Inflammatory macrophage treated with lipopolysaccharide for 1 hour (primary cell): ENCODE results near the gene PRSS58.

Experiments used
- DNase-seq, 2 donors: peaks; one replicate each; pipeline ENCODE4 v3.0.0-alpha.2; 2020 to 2022

PRSS58 gene

GRCh38 chr7:142257958-142258357, at the start of gene PRSS58:
Gene PRSS58, minus strand, starts transcription at chr7:142258058. Its CDS starts 351 bp downstream, at chr7:142257707.
- no peak for DNase-seq

- no peak for DNase-seq
Observed at GRCh38 chr7:142307246-142307900, 49.5 kb upstream of the PRSS58 start.

GRCh38 chr7:142303650-142304049, 45.8 kb upstream of the PRSS58 start:
- peak in 1 of 2 donors; percentile 58 for DNase-seq

- no peak for DNase-seq
Observed at GRCh38 chr7:142301923-142302550, 44.2 kb upstream of the PRSS58 start.

- DNase-seq, result peak in 1 of 2 donors; percentile 9
Observed at GRCh38 chr7:142301299-142301698, 43.4 kb upstream of the PRSS58 start.

GRCh38 chr7:142300689-142301088, 42.8 kb upstream of the PRSS58 start:
- DNase-seq, result peak in 1 of 2 donors; percentile 6

- no peak for DNase-seq
Observed at GRCh38 chr7:142299237-142299781, 41.5 kb upstream of the PRSS58 start.

GRCh38 chr7:142298627-142299026, 40.8 kb upstream of the PRSS58 start:
- no peak for DNase-seq

- peak in 1 of 2 donors; percentile 17 for DNase-seq
Observed at GRCh38 chr7:142298009-142298408, 40.2 kb upstream of the PRSS58 start.

- no peak for DNase-seq
Observed at GRCh38 chr7:142280263-142280662, 22.4 kb upstream of the PRSS58 start.

- DNase-seq, result no peak
Observed at GRCh38 chr7:142279601-142280000, 21.7 kb upstream of the PRSS58 start.

- no peak for DNase-seq
Observed at GRCh38 chr7:142275028-142275427, 17.2 kb upstream of the PRSS58 start.

GRCh38 chr7:142272841-142273240, 15.0 kb upstream of the PRSS58 start:
- DNase-seq, result no peak

- no peak for DNase-seq
Observed at GRCh38 chr7:142263598-142264380, 5.9 kb upstream of the PRSS58 start.

- DNase-seq, result no peak
Observed at GRCh38 chr7:142250705-142251104, 7.2 kb downstream of the PRSS58 start.

- no peak for DNase-seq
Observed at GRCh38 chr7:142249918-142250317, 7.9 kb downstream of the PRSS58 start.

GRCh38 chr7:142248166-142249160, 9.4 kb downstream of the PRSS58 start:
- DNase-seq, result no peak

- DNase-seq, result no peak
Observed at GRCh38 chr7:142243823-142244222, 14.0 kb downstream of the PRSS58 start.

- DNase-seq, result no peak
Observed at GRCh38 chr7:142240546-142240945, 17.3 kb downstream of the PRSS58 start.

- peak in 1 of 2 donors; percentile 4 for DNase-seq
Observed at GRCh38 chr7:142231716-142232115, 26.1 kb downstream of the PRSS58 start.

- no peak for DNase-seq
Observed at GRCh38 chr7:142228537-142229104, 29.2 kb downstream of the PRSS58 start.
